Measurements from ENCODE around the gene BTNL9.

DNA sequence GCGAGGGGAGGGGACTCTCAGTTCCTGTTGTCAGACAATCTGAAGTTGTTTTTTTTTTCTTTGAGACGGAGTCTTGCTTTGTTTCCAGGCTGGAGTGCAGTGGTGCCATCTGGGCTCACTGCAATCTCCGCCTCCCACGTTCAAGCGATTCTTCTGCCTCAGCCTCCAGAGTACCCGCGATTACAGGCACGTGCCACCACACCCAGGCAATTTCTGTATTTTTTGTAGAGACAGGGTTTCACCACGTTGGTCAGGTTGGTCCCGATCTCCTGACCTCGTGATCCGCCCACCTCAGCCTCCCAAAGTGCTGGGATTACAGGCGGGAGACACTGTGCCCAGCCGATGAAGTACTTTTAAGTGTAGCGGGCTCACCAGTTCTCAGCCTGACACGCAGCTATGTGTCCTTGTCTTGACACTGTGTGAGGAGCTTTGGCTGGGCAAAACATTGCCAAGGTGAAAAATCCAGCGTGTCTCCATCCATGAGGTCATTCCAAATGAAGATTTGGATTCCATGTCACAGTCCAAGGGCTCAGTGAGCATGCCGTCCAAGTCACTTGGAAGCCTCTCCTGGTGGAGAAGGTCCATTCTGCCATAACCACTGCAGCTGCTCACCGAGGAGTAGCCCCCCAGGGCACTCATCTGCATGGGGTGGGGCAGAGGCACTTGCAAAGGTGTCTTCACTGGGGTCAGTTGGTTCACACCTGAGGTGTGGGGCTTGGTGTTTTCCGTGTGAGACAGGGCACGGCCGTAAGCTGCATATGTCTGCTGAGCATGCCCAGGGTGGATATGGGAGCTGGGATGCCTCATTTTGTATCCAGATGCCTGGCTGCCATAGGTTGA, 58.9 kb downstream of the BTNL9 start:
- TF ChIP-seq CTCF (conservative IDR thresholded peaks at IDR 0.05; ENCODE audit: low read depth, low read length) (no peak), EZH2 (IDR thresholded peaks at IDR 0.05; ENCODE audit: borderline replicate concordance, low read depth, low read length, poor library complexity, severe bottlenecking) (no peak)

Data from A673 (cell line).